NCI-H446 (cell line): ENCODE measurements around the gene RAB3B.

ENCODE experiments used
- DNase-seq, 2 experiments: peaks; one replicate each; lab custom pipeline; 2025; lab: John Stamatoyannopoulos, UW

The RAB3B gene

GRCh38 chr1:51956528-51957509 is 33.7 kb downstream of the RAB3B start:
- no peak for DNase-seq

GRCh38 chr1:51955797-51956527 is 34.5 kb downstream of the RAB3B start:
- DNase-seq = no peak

GRCh38 chr1:51954783-51955182 is 35.7 kb downstream of the RAB3B start:
- DNase-seq = no peak

DNA sequence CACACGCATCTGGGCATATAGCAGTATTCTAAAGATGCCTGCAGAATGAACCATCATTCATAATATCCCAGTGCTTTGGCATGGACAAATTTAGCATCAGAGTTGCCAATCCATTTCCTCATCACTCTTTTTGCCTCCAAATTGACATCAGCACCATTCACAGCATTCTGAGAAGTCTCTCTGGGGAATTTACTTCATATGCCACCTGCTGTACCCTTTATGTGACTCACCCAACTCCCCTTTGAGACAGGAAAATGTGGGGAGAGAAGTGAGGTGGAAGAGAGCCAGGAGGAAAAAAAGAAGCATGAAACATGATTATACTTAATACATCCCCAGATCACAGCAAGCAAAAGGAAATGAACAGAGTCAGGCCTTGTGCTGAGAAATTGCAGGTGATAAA is 37.4 kb downstream of the RAB3B start:
- DNase-seq = no peak

DNA sequence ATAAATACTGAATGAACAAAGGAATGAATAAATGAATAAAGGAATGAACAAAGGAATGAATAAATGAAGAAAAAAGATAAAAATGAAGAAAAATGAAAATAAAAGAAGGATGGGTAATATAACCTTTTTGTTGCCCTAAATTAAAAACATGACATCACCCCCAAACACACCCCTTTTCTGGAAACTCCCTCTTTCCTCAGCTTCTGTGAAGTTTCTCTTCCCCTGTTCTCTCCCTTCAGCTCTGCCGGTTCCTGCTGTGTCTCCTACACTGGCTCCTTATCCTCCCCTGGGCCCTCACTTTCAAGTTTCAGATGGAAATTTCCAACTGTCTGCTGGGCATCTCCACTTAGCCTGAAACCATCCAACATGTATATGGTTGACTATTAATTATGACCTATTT is 37.9 kb downstream of the RAB3B start:
- DNase-seq = no peak

DNA sequence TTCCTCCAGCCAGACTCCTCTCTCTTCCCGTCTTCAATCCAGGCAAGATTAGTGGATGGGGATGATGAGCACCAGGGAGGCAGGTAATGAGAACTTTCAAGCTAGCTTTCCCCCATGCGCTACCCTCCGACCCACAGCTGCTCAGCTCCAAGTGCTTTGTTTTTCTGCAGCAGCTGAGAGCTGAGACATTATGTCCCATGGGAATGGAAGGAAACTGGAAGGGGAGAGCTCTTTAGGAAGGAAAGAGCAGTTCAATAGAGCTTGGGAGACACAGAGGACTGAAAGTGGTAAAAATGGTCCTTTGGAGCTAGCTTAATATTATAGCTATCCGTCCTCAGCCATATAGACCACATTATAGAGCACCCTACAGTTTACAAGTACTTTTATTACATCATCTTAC is 39.8 kb downstream of the RAB3B start:
- no peak for DNase-seq

- DNase-seq = no peak
Observed at GRCh38 chr1:51949014-51949702, 41.3 kb downstream of the RAB3B start.

GRCh38 chr1:51948491-51948915 is 42.0 kb downstream of the RAB3B start:
- DNase-seq = no peak

DNA sequence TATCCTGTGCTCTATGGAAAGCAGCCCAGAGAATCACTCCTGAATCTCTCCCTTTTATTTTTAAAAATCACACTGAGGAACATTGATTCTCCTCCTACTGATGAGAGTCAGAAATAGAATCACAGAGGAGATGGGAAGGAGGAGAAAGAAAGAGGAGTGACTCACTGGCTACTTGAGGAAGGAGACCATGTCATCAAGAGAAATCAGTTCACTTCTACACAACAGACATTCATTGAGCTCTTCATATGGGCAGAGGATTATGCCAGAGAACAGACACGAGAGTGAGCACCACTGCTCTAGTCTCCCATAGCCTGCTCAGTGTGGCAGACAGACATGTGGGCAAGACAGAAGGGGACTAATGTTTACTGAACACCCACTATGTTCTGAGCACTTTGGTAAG is 44.2 kb downstream of the RAB3B start:
- DNase-seq = no peak

GRCh38 chr1:51945591-51945990 is 44.9 kb downstream of the RAB3B start:
- DNase-seq = no peak

- no peak for DNase-seq
Observed at GRCh38 chr1:51942281-51942680, 48.2 kb downstream of the RAB3B start.

GRCh38 chr1:51941528-51941927 is 49.0 kb downstream of the RAB3B start:
- DNase-seq = no peak

DNA sequence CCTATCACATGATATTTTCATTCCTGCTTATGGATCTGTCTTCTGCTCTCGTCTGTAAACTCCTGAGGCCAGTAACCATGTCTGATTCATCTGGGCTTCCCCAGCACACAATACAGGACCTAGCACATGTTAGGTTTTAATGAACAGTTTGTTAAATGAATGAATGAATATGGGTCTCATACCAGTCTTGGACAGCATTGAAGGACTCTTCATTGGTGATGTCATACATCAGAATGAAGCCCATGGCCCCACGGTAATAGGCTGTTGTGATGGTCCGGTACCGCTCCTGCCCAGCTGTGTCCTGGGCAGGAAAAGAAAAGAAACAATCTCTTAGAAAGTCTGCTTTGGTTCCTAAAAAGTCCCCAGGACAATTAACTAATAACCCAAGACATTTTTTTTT is 53.4 kb downstream of the RAB3B start:
- no peak for DNase-seq

DNA sequence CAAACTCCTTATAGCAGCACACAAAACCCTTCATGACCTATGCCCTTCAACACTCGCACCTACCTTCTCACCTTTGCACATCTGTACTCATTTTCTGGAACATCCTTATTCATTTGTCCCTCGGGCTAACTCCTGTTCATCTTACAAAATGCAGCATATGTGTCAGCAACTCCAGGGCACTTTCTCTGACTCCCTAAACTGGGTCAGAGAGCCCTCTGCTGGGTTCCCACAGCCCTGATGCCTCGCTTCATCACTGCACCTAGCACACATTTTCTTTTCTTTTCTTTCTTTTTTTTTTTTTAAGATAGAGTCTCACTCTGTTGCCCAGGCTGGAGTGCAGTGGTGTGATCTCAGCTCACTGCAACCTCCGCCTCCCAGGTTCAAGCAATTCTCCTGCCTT is 54.0 kb downstream of the RAB3B start:
- no peak for DNase-seq

DNA sequence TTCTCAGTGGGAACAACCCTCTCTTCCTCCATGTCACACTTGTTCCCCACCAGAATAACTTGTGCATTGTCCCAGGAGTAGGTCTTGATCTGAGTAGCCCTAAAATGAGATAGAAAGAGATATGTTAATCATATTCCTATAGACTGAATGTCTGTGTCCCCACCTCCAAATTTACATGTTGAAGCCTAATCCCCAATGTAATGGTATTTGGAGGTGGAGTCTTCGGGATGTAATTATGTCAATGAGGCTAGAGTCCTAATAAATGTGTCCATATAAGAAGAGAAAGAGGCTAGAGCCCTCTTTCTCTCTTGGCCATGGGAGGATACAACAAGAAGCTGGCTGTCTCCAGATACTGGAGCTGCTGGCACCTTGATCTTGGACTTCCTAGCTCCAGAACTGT is 57.2 kb downstream of the RAB3B start:
- no peak for DNase-seq

DNA sequence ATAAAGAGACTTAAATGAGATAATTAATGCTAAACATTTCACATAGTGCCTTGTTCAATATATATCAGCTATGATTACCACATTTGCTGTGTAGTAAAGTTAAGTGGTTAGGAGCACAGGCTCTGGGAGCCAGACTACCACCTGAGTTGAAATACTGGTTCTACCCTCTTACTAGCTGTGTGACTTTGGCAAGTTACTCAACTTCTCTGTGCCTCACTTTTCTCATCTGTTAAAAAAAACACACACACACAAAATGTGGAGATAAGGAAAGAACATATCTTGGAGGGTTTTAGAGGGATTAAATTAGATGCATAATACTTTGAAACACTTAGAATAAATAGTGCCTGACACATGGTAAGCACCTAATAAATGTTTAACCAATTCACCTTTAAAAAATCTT is 60.2 kb downstream of the RAB3B start:
- DNase-seq = no peak

DNA sequence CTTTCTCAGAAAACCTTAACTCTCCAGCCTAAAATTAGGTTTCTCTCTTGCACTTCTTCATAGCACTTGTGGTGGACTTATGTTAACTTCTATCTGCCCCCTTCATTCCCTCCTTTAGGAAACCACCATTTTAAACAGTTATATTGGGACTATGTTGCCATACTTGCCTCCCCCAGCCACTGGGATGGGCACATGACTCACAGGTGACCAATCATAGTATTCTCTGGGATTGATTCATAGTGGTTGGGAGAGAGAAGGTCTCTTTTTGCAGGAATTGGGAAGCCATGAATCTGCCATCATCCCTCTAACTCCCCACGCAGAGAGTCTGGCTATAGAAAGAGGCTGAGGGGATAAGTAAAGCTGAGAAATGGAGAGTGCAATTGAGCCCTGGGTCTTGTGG is 61.6 kb downstream of the RAB3B start:
- no peak for DNase-seq

DNA sequence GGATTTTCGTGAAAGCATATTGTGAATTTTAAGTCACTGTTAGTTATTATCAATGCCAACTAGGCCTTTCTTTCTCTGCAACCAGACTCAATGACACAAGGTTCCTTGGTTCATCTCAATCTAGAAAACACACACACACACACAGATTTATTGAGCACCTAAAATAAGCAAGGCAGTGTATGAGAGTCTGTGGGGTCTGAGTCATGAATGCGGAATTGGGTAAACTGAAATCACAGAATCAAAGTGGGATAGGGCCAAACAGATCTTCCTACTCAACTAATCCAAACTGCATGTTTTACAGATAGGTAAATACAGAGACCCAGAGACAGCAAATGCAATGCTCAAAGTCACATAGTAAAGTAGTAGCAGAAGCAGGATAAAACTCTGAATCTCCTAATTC is 63.5 kb downstream of the RAB3B start:
- no peak for DNase-seq

- DNase-seq = no peak
Observed at GRCh38 chr1:51926171-51926812, 64.2 kb downstream of the RAB3B start.

DNA sequence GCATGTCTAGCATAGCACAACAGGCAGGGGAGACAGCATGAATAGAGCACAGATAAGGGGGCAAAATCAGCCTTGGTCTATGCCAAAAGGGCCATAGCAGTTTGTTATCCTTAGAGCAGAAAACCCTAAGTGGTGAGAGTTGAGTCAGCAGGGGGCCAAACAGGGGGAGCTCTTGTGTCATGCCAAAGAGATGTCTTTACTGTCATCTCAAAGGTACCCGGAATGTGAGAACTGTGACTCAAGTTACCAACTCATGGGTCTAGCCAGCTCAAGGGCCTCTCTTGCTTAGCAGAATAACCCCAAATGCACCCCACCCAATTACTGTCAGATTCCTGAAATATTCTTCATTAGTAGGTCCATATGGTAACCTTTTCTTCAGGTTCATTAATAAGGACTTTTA is 66.0 kb downstream of the RAB3B start:
- no peak for DNase-seq

- no peak for DNase-seq
Observed at GRCh38 chr1:51922040-51922439, 68.5 kb downstream of the RAB3B start.

DNA sequence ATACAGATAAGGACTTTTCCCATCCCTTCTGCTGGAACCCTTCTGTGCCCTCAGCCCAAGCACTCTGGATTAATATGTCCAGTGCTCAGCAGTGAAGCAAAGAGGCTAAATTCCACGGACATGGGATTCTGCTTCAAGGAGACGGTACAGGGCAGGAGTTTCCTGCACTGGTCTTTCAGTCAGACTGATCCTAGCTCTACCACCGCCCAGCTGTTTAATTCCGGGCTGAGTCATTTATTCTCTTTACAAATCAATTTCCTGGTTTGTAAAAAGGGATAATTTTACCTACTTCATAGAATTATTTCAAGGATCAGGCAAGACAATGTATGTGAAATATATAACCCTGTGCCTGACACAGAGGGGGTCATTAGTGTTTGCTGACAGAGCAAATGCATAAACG is 70.4 kb downstream of the RAB3B start:
- no peak for DNase-seq
